Upper lobe of right lung (tissue), 1 donor: Measurements from ENCODE around the gene SPINK9. TPM values are rescaled to one million over a fixed set of nuclear protein-coding genes. Genes with fewer than 3 reads are reported as not detected.
A peak's percentile ranks its signal among the peaks of the same experiment; 100 is the strongest.

Experiments used
- ATAC-seq: fragments of 200-7000 bp; cut with Tn5 transposase; one replicate; pipeline ENCODE4 v1.9.1; 2020; ENCODE audit warnings: mild to moderate bottlenecking, moderate library complexity
- DNase-seq: peaks from one replicate; pipeline ENCODE4 v3.0.0-alpha.2; 2020
- H3K27ac ChIP-seq: fragments of 200-600 bp; one replicate; pipeline ENCODE4 v1.8.0; 2022
- H3K27me3 ChIP-seq: fragments of 200-600 bp; one replicate; pipeline ENCODE4 v1.8.0; 2022; ENCODE audit warnings: mild to moderate bottlenecking
- H3K36me3 ChIP-seq: fragments of 200-600 bp; one replicate; pipeline ENCODE4 v1.8.0; 2022
- H3K4me1 ChIP-seq: fragments of 200-600 bp; one replicate; pipeline ENCODE4 v1.8.0; 2022
- H3K4me3 ChIP-seq: fragments of 200-600 bp; one replicate; pipeline ENCODE4 v1.8.0; 2022; ENCODE audit warnings: mild to moderate bottlenecking
- H3K9me3 ChIP-seq: fragments of 200-600 bp; one replicate; pipeline ENCODE4 v1.8.0; 2022
- intact Hi-C: fragments of 100-400 bp; cut with DNase I; formaldehyde crosslinking; loops from one replicate; pipeline ENCODE4 v1.11.0; 2022
- total RNA-seq: library from RNA; stranded (reverse); fragmentation: NEBNext Ultra II Directional; extraction: Animal tissue kit (Norgen Biotek cat#: 25700); gene quantifications from one replicate; pipeline ENCODE4 v1.2.1, GENCODE V29; 2021
- TF ChIP-seq, protein P1 (sequence below): fragments of 200-600 bp; IDR thresholded peaks from one replicate; pipeline ENCODE4 v1.8.0; 2022; ENCODE audit warnings: antibody characterized with exemption
- donor health status: DM: no; HTN: yes; CAD: no; lungs with severe emphysema.

The SPINK9 gene
- total RNA-seq, 1 donor from 2014 or later: not detected

DNA sequence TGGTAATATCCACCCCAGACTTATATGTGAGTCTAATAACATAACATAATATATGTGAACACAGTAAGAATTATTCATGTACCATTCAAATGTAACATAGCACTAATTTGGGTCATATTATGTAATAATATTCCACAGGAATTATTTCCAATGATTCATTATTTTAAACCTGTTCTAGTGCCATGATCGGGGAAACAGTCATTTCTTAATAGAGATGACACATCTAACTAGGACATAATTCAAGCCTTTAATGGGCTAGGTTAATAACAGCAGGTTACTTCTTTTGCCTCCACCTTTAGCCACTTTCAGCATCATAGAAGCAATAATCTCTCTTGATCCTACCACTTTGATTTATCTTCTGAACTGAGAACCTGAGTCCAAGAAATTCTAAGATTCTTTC is 12.3 kb downstream of the SPINK9 start:
- Histone ChIP-seq H3K9me3 (no peaks in the 10 kb centered on the region), H3K27ac (no peak overlapping the region), H3K36me3 (no peaks in the 10 kb centered on the region), H3K4me1 (no peaks in the 10 kb centered on the region), H3K4me3 (no peak overlapping the region), H3K27me3 (no peaks in the 10 kb centered on the region)
- ATAC-seq (no peak), DNase-seq (no peak)
- intact Hi-C loops: no loop called here
- TF ChIP-seq, protein P1, sequence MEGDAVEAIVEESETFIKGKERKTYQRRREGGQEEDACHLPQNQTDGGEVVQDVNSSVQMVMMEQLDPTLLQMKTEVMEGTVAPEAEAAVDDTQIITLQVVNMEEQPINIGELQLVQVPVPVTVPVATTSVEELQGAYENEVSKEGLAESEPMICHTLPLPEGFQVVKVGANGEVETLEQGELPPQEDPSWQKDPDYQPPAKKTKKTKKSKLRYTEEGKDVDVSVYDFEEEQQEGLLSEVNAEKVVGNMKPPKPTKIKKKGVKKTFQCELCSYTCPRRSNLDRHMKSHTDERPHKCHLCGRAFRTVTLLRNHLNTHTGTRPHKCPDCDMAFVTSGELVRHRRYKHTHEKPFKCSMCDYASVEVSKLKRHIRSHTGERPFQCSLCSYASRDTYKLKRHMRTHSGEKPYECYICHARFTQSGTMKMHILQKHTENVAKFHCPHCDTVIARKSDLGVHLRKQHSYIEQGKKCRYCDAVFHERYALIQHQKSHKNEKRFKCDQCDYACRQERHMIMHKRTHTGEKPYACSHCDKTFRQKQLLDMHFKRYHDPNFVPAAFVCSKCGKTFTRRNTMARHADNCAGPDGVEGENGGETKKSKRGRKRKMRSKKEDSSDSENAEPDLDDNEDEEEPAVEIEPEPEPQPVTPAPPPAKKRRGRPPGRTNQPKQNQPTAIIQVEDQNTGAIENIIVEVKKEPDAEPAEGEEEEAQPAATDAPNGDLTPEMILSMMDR: no peak

DNA sequence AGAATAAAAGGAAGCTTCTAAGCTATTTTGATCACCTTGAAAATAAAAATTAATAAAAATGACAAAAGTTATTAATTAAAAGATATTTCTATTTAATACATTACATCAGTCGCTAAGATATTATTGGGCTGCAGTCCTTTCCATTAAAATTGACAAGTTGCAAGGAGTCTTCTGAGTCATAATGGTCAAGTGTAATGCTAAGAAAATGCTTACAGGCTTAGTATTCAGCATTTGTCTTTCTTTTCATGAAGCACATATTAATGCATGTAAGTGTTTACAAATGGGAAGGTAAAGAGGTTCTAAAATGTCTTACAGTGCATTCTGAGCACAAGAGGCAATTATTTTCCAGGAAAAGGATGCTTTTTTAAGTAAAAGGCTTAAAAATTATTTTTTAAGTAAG is 17.3 kb downstream of the SPINK9 start:
- no peaks in the 10 kb centered on the region for H3K36me3 ChIP-seq
- no peaks in the 10 kb centered on the region for H3K27me3 ChIP-seq
- DNase-seq: no peak
- intact Hi-C loops: no loop called here
- no peak for ATAC-seq
- TF ChIP-seq, protein P1: no peak
- no peak overlapping the region for H3K4me3 ChIP-seq
- no peaks in the 10 kb centered on the region for H3K4me1 ChIP-seq
- H3K27ac ChIP-seq: no peak overlapping the region
- no peaks in the 10 kb centered on the region for H3K9me3 ChIP-seq

DNA sequence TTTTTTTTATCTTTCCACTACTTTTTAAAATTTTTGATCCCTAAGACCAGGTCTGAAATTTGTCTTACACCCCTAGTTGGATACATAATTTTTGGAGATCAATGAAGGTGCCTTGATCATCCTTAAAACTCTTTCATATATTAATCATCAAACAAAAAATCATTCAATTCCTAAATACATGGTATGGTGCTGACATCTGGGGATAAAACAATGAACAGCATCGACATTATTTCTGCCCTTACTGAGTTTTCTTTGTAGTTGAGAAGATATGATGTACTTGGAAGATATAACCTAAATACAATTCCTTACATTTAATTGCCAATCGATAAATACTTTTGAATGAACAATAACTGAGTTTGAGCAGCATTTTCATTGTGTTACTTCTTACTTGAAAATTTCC is 18.3 kb downstream of the SPINK9 start:
- Histone ChIP-seq H3K9me3 (no peaks in the 10 kb centered on the region), H3K4me1 (no peaks in the 10 kb centered on the region), H3K4me3 (no peak overlapping the region), H3K36me3 (no peaks in the 10 kb centered on the region), H3K27me3 (no peaks in the 10 kb centered on the region), H3K27ac (no peak overlapping the region)
- TF ChIP-seq, protein P1: no peak
- no peak for DNase-seq
- ATAC-seq: no peak
- intact Hi-C loops: no loop called here

DNA sequence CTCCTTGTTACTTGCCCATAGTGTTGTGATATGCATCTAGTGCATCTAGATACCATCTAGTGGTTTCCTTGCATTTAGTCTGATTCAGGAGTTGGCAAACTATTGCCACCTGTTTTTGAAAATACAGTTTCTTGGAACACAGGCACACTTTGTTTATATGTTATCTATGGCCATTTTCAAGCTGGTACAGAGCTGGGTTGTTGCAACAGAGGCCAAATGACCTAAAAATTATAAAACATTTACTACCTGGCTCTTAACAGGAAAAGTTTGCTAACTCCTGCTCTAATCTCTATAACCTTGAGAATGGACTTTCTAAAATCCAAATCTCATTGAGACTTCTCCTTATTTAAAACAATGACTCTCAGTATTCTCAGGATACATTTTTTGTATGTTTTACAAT is 29.0 kb downstream of the SPINK9 start:
- no peaks in the 10 kb centered on the region for H3K4me1 ChIP-seq
- H3K27me3 ChIP-seq: no peaks in the 10 kb centered on the region
- no peak overlapping the region for H3K4me3 ChIP-seq
- H3K9me3 ChIP-seq: no peaks in the 10 kb centered on the region
- no peak overlapping the region for H3K27ac ChIP-seq
- intact Hi-C loops: no loop called here
- no peak for ATAC-seq
- DNase-seq: no peak
- TF ChIP-seq, protein P1: no peak
- H3K36me3 ChIP-seq: no peaks in the 10 kb centered on the region

DNA sequence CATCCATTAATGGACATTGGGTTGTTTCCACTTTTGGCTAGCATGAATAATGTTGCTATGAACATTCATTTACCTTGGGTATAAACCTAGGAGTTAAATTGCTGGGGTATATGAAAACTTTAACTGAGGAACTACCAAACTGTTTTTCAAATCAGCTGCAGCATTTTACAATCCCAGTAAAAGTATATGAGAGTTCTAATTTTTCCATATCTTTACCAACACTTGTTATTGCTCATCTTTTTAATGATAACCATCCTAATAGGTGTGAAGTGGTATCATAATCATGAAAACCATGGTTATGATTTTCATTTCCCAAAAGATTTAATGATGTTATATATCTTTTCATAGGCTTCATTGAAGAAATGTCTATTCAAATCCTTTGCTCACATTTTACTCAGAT is 32.9 kb downstream of the SPINK9 start:
- H3K4me3 ChIP-seq: no peak overlapping the region
- no peaks in the 10 kb centered on the region for H3K4me1 ChIP-seq
- no peak for DNase-seq
- H3K27me3 ChIP-seq: no peaks in the 10 kb centered on the region
- ATAC-seq: no peak
- TF ChIP-seq, protein P1: no peak
- H3K9me3 ChIP-seq: no peaks in the 10 kb centered on the region
- intact Hi-C loops: no loop called here
- no peaks in the 10 kb centered on the region for H3K36me3 ChIP-seq
- no peak overlapping the region for H3K27ac ChIP-seq

DNA sequence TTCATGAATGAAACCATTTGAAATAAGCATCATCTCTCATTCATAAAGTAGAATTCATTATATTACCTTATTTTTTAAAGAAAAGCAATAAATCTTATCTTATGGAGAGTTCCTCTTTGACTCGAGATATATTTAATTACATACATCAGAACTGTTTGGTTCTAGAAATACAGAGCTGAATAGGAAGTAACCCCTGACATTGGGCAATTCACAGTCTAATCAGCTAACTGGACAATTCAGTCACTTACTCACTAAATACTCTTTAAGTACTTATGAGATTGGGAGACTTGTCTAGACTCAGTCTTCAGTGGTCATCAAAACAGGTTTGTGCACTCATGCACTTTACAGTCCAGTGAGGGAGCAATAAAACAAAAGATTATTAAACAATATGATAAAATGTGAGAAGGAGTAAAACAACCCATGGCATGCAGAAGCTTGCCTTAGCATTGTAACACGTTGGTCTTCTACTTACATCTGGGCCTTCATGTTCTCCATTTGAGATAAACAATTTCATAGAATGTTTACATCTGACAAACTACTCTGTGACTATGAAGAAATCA is 36.9 kb downstream of the SPINK9 start:
- H3K4me3 ChIP-seq: no peak overlapping the region
- H3K27me3 ChIP-seq: no peaks in the 10 kb centered on the region
- peak; percentile 24 for ATAC-seq
- no peaks in the 10 kb centered on the region for H3K9me3 ChIP-seq
- H3K36me3 ChIP-seq: no peaks in the 10 kb centered on the region
- intact Hi-C loops: no loop called here
- DNase-seq: no peak
- H3K4me1 ChIP-seq: no peaks in the 10 kb centered on the region
- TF ChIP-seq, protein P1: no peak
- no peak overlapping the region for H3K27ac ChIP-seq
